ENCODE results near the gene AATF. TPM values are rescaled to one million over a fixed set of nuclear protein-coding genes. Genes with fewer than 3 reads are reported as not detected.

Gene AATF
- total RNA-seq, 2 donors from 2014 or later, result 24.8 to 27.2 TPM

GRCh38 chr17:36951084-36951789 is 2.5 kb downstream of the AATF start:
- intact Hi-C loops (cut with DNase I), result no loop called here
- DNase-seq, result no peak
- no peak for ATAC-seq

GRCh38 chr17:36971508-36971907 is 22.8 kb downstream of the AATF start:
- intact Hi-C loops (cut with DNase I), result no loop called here
- no peak for DNase-seq
- ATAC-seq, result no peak

GRCh38 chr17:36972186-36972700 is 23.5 kb downstream of the AATF start:
- ATAC-seq (no peak), DNase-seq (no peak)
- intact Hi-C loops (cut with DNase I), result no loop called here

- ATAC-seq (no peak), DNase-seq (no peak)
- intact Hi-C loops (cut with DNase I), result no loop called here
Measured at GRCh38 chr17:36972905-36973304, 24.2 kb downstream of the AATF start.

GRCh38 chr17:36975922-36976515 is 27.3 kb downstream of the AATF start:
- intact Hi-C loops (cut with DNase I), result no loop called here
- ATAC-seq, result no peak
- no peak for DNase-seq

- DNase-seq, result no peak
- intact Hi-C loops (cut with DNase I), result no loop called here
- no peak for ATAC-seq
Measured at GRCh38 chr17:36977066-36977465, 28.3 kb downstream of the AATF start.

- ATAC-seq, result no peak
- intact Hi-C loops (cut with DNase I), result no loop called here
- no peak for DNase-seq
Measured at GRCh38 chr17:36977568-36977967, 28.8 kb downstream of the AATF start.

- no peak for DNase-seq
- intact Hi-C loops (cut with DNase I), result no loop called here
- no peak for ATAC-seq
Measured at GRCh38 chr17:36978810-36979564, 30.2 kb downstream of the AATF start.

GRCh38 chr17:36979565-36979941 is 30.8 kb downstream of the AATF start:
- ATAC-seq (no peak), DNase-seq (no peak)
- intact Hi-C loops (cut with DNase I), result no loop called here

GRCh38 chr17:36980280-36980761 is 31.6 kb downstream of the AATF start:
- DNase-seq (no peak), ATAC-seq (no peak)
- intact Hi-C loops (cut with DNase I), result no loop called here

GRCh38 chr17:36983618-36984017 is 34.9 kb downstream of the AATF start:
- ATAC-seq (no peak), DNase-seq (no peak)
- intact Hi-C loops (cut with DNase I), result no loop called here

- ATAC-seq (no peak), DNase-seq (no peak)
- intact Hi-C loops (cut with DNase I), result no loop called here
Measured at GRCh38 chr17:36989173-36989572, 40.4 kb downstream of the AATF start.

- no peak for ATAC-seq
- intact Hi-C loops (cut with DNase I), result no loop called here
- DNase-seq, result no peak
Measured at GRCh38 chr17:36992701-36993100, 43.9 kb downstream of the AATF start.

- no peak for ATAC-seq
- DNase-seq, result no peak
- intact Hi-C loops (cut with DNase I), result no loop called here
Measured at GRCh38 chr17:36993227-36993626, 44.5 kb downstream of the AATF start.

GRCh38 chr17:36994438-36994837 is 45.7 kb downstream of the AATF start:
- ATAC-seq (no peak), DNase-seq (no peak)
- intact Hi-C loops (cut with DNase I), result no loop called here

- intact Hi-C loops (cut with DNase I), result no loop called here
- no peak for ATAC-seq
- no peak for DNase-seq
Measured at GRCh38 chr17:36999471-36999870, 50.7 kb downstream of the AATF start.

GRCh38 chr17:37016780-37017179 is 68.0 kb downstream of the AATF start:
- DNase-seq (no peak), ATAC-seq (no peak)
- intact Hi-C loops (cut with DNase I), result no loop called here

GRCh38 chr17:37017404-37017803 is 68.7 kb downstream of the AATF start:
- intact Hi-C loops (cut with DNase I), result no loop called here
- DNase-seq, result no peak
- ATAC-seq, result no peak

GRCh38 chr17:37019117-37019740 is 70.5 kb downstream of the AATF start:
- ATAC-seq (no peak), DNase-seq (no peak)
- intact Hi-C loops (cut with DNase I), result no loop called here

- DNase-seq (no peak), ATAC-seq (no peak)
- intact Hi-C loops (cut with DNase I), result no loop called here
Measured at GRCh38 chr17:37019741-37020129, 71.0 kb downstream of the AATF start.
